Measurements from ENCODE around the gene CHIC1. TPM values are rescaled to one million over a fixed set of nuclear protein-coding genes. Genes with fewer than 3 reads are reported as not detected.
A peak's percentile ranks its signal among the peaks of the same experiment; 100 is the strongest.
"Not testable (repeated sequence)": the region's sequence is repeated elsewhere in the genome, so short reads cannot be mapped to it uniquely, and the experiment has no call there.

The CHIC1 gene
- 10 to 100 TPM in 1 of 2 donors, 1 to 10 TPM in 1; 8.5 to 18.9 TPM for total RNA-seq

DNA sequence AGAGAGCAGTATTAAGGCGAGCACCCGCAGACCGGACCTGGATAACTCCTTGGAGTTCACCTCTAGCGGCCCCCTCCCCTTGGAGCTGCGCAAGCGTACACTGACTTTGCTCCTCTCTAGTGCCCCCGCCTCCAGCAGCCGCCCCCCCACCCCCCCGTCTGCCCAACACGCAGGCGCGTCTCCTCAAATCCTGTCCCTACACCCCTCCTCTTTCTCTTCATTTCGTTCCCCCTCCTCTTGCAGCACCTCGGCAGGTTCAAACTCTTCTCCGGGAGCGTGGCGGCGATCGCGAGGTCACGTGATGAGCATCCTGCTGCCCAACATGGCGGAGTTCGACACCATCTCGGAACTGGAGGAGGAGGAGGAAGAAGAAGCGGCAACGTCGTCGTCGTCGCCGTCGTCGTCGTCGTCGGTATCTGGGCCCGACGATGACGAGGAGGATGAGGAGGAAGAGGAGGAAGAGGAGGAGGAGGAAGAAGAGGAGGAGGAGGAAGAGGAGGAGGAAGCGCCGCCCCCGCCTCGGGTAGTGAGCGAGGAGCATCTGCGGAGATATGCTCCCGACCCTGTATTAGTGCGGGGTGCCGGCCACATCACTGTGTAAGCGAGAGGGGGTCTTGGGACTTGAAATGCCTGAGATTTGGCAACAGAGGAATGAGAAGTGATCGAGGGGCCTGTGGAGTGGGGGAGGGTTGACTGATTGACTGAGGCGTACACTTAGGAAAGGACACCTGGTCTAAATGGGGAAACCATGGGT, at the start of gene CHIC1:
TSS of gene CHIC1 (plus strand) at position 214 of the 754 bp plus-strand sequence. CDS start at position 302, 88 bp downstream.
- Histone ChIP-seq H3K27ac (peak within 1 kb of the TSS; percentile 88 to 89), H3K4me1 (ENCODE audit: control insufficient read depth in 1 of 2, low read depth in 2 of 2) (no peaks in the 10 kb centered on the region), H3K36me3 (no peaks in the 10 kb centered on the region), H3K9me3 (no peaks in the 10 kb centered on the region), H3K27me3 (replicated peaks; ENCODE audit: insufficient read depth) (no peaks in the 10 kb centered on the region), H3K4me3 (peak within 1 kb of the TSS; percentile 73)
- DNase-seq (ENCODE audit: low spot score) (peak; percentile 4), ATAC-seq (ENCODE audit: insufficient number of reproducible peaks, low FRiP score, low read depth) (peak; percentile 73)
- TF ChIP-seq, protein P1, sequence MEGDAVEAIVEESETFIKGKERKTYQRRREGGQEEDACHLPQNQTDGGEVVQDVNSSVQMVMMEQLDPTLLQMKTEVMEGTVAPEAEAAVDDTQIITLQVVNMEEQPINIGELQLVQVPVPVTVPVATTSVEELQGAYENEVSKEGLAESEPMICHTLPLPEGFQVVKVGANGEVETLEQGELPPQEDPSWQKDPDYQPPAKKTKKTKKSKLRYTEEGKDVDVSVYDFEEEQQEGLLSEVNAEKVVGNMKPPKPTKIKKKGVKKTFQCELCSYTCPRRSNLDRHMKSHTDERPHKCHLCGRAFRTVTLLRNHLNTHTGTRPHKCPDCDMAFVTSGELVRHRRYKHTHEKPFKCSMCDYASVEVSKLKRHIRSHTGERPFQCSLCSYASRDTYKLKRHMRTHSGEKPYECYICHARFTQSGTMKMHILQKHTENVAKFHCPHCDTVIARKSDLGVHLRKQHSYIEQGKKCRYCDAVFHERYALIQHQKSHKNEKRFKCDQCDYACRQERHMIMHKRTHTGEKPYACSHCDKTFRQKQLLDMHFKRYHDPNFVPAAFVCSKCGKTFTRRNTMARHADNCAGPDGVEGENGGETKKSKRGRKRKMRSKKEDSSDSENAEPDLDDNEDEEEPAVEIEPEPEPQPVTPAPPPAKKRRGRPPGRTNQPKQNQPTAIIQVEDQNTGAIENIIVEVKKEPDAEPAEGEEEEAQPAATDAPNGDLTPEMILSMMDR (IDR thresholded peaks at IDR 0.05), result no peak

DNA sequence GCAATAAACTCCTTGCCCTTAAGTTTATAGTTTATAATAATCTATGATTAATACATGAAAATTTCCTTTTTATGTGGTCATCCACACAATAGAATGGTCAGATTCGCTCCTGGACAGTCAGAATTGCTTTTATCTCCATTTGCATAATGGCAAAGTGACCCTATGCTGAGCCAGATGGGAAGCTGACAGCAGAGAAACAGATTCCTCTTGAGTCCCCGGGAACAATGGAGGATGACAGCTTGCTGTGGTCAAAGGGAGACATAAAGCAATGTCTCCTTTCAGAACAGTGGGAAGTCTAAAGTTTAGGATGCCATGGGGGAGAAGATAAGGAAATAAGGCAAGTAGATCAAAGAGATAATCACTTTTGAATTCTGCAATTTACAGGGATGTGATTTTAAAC, 40.2 kb upstream of the CHIC1 start:
- not testable (repeated sequence) for DNase-seq (ENCODE audit: low spot score); ATAC-seq (ENCODE audit: insufficient number of reproducible peaks, low FRiP score, low read depth); H3K27ac ChIP-seq; H3K36me3 ChIP-seq; H3K27me3 ChIP-seq (replicated peaks; ENCODE audit: insufficient read depth); H3K4me3 ChIP-seq; H3K9me3 ChIP-seq; H3K4me1 ChIP-seq (ENCODE audit: control insufficient read depth in 1 of 2, low read depth in 2 of 2)

DNA sequence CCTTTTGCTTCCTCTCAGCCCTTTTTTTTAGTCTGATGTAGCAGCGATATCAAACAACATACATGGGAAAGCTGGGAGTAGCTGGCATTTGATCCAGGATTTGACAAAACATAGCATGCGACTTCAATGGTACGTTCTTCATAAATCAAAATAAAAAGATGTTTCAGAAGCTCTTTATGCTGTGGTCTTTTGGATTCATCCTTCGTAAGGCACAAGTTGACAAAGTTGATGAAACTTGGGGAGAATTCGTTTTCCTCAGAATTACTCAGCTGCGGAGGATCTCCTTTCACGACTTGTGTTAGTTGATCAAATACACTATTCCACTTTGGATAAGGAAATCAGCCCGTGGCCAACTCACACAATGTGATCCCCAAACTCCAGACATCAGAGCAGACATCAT, 38.1 kb upstream of the CHIC1 start:
- H3K27me3 ChIP-seq (replicated peaks; ENCODE audit: insufficient read depth), result no peaks in the 10 kb centered on the region
- H3K4me3 ChIP-seq, result no peak overlapping the region
- H3K4me1 ChIP-seq (ENCODE audit: control insufficient read depth in 1 of 2, low read depth in 2 of 2), result no peaks in the 10 kb centered on the region
- H3K27ac ChIP-seq, result no peak overlapping the region
- no peak for DNase-seq (ENCODE audit: low spot score)
- no peak for ATAC-seq (ENCODE audit: insufficient number of reproducible peaks, low FRiP score, low read depth)
- no peaks in the 10 kb centered on the region for H3K36me3 ChIP-seq
- TF ChIP-seq, protein P1 (IDR thresholded peaks at IDR 0.05), result no peak
- H3K9me3 ChIP-seq, result no peaks in the 10 kb centered on the region

DNA sequence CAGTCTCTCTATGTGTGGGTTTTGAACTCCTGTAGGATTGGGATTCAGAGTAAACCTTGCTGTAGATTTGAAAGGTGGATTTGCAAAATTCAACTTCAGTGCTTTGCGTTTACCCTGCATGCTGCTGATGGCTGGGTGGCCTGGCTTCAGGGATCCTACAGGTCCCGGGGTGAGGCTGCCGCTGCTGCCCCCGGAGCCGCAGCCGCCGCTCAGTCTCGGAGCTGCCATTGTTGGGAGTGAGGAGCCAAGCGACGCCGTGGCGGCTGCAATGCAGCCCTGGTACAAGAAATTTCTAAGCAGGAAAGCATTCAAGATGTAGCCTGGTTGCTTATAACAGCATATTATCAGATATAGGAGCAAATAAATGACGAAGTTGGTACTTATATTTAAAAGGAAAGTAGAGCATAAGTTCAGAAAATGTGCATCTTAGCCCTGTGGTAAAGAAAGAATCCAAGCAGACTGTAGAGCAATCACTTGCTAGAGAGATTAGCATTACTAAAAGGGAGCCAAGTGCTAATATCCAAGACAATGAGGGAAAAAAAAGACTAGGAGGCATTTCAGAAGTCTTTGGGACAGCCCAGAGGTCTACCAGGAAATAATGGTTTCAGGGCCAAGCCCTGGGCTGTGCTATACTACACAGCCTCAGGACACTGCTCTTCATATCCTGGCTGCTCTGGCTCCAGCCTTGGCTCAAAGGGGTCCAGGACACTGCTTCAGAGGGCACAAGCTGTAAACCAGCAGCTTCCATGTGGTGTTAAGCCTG, 36.9 kb upstream of the CHIC1 start:
- Histone ChIP-seq H3K27ac (no peak overlapping the region), H3K4me3 (no peak overlapping the region), H3K27me3 (replicated peaks; ENCODE audit: insufficient read depth) (no peaks in the 10 kb centered on the region), H3K36me3 (no peaks in the 10 kb centered on the region), H3K4me1 (ENCODE audit: control insufficient read depth in 1 of 2, low read depth in 2 of 2) (no peaks in the 10 kb centered on the region), H3K9me3 (no peaks in the 10 kb centered on the region)
- TF ChIP-seq, protein P1 (IDR thresholded peaks at IDR 0.05), result no peak
- ATAC-seq (ENCODE audit: insufficient number of reproducible peaks, low FRiP score, low read depth) (no peak), DNase-seq (ENCODE audit: low spot score) (no peak)

DNA sequence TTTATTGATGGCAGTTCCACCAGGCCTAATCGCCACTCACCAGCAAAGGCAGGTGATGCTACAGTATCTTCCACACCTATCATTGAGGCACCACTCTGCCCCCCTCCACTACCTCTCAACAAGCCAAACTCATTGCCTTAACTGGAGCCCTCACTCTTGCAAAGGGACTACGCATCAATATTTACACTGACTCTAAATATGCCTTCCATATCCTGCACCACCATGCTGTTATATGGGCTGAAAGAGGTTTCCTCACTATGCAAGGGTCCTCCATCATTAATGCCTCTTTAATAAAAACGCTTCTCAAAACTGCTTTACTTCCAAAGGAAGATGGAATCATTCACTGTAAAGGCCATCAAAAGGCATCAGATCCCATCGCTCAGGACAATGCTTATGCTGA, 31.3 kb upstream of the CHIC1 start:
- H3K4me3 ChIP-seq; DNase-seq (ENCODE audit: low spot score); H3K36me3 ChIP-seq; H3K27ac ChIP-seq; ATAC-seq (ENCODE audit: insufficient number of reproducible peaks, low FRiP score, low read depth); H3K9me3 ChIP-seq; H3K27me3 ChIP-seq (replicated peaks; ENCODE audit: insufficient read depth); H3K4me1 ChIP-seq (ENCODE audit: control insufficient read depth in 1 of 2, low read depth in 2 of 2): not testable (repeated sequence)

DNA sequence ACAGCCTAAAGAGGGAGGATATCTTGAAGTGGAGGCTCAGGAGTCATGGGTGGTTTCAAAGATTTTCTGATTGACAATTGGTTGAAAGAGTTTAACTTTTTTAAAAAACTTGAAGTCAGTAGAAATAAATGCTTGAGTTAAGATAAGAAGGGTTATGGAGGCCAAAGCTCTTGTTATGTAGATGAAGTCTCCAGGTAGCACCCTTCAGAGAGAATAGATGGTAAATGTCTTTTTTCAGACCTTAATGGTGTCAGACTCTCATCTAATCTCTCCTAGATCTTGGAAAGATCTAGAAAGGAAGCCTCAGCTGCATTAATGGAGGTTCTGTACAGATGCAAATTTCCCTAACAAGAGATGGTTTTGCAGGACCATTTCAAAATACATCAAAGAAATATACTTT, 6.8 kb upstream of the CHIC1 start:
- no peaks in the 10 kb centered on the region for H3K27me3 ChIP-seq (replicated peaks; ENCODE audit: insufficient read depth)
- no peaks in the 10 kb centered on the region for H3K9me3 ChIP-seq
- H3K4me3 ChIP-seq, result no peak overlapping the region
- no peak for ATAC-seq (ENCODE audit: insufficient number of reproducible peaks, low FRiP score, low read depth)
- no peak for DNase-seq (ENCODE audit: low spot score)
- TF ChIP-seq, protein P1 (IDR thresholded peaks at IDR 0.05), result no peak
- no peaks in the 10 kb centered on the region for H3K4me1 ChIP-seq (ENCODE audit: control insufficient read depth in 1 of 2, low read depth in 2 of 2)
- H3K36me3 ChIP-seq, result no peaks in the 10 kb centered on the region
- H3K27ac ChIP-seq, result no peak overlapping the region

All from thoracic aorta (tissue), 2 donors.